HG03159 (cell line): ENCODE results near the gene CRTC1.

Experiments
- ATAC-seq: cut with Tn5 transposase; IDR thresholded peaks from one replicate; pipeline ENCODE4 v1.9.1; 2021; ENCODE audit warnings: mild to moderate bottlenecking, moderate library complexity; ENCODE audit not compliant: unreplicated experiment

The CRTC1 gene

DNA sequence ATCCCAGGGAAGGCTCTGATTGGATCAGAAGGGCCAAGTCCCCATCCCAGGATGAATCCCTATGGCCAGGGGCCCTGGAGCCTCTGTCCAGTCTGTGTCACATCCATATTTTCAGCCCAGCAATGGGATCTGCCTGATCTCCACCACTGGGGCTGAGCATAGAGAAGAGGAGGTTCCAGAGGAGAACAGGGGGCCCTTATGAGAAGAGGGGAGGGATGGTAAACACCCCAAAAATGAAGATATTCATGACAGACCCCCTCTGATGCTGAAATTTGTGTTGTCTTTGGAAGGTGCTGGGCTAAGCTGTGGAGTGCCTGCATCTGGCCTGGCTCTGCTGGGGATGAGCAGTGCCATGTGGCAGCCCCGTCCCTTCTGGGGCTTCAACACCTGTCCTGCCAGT, 32.2 kb upstream of the CRTC1 start:
- ATAC-seq: no peak

- ATAC-seq: no peak
Observed at GRCh38 chr19:18651733-18652132, 31.7 kb upstream of the CRTC1 start.

DNA sequence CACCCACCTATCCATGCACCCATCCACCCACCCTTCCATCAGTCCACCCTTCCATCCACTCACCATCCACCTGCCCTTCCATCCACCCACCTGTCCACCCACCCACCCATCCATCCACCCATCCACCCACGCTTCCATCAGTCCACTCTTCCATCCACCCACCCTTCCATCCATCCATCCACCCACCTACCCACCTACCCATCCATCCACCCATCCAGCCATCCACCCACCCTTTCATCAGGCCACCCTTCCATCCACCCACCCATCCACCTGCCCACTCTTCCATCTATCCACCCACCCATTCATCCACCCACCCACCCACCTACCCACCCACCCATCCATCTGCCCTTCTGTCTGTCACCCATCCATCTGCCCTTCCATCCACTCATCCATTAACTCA, 29.6 kb upstream of the CRTC1 start:
- ATAC-seq: no peak

DNA sequence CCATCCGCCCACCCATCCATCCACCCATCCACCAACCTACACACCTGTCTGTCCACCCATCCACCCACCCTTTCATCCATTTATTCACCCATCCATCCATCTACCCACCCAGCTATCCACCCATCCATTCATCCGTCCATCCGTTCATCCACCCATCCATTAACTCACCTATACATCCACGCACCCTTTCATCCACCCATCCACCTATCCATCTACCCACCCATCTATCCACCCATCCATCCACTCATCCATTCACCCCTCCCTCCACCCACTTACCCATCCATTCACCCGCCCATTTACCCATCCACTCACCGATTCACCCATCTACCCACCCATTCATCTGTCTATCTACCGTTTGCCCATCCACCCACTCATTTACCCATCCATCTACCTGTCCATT, 29.0 kb upstream of the CRTC1 start:
- no peak for ATAC-seq

- ATAC-seq: no peak
Observed at GRCh38 chr19:18655173-18655844, 28.2 kb upstream of the CRTC1 start.

DNA sequence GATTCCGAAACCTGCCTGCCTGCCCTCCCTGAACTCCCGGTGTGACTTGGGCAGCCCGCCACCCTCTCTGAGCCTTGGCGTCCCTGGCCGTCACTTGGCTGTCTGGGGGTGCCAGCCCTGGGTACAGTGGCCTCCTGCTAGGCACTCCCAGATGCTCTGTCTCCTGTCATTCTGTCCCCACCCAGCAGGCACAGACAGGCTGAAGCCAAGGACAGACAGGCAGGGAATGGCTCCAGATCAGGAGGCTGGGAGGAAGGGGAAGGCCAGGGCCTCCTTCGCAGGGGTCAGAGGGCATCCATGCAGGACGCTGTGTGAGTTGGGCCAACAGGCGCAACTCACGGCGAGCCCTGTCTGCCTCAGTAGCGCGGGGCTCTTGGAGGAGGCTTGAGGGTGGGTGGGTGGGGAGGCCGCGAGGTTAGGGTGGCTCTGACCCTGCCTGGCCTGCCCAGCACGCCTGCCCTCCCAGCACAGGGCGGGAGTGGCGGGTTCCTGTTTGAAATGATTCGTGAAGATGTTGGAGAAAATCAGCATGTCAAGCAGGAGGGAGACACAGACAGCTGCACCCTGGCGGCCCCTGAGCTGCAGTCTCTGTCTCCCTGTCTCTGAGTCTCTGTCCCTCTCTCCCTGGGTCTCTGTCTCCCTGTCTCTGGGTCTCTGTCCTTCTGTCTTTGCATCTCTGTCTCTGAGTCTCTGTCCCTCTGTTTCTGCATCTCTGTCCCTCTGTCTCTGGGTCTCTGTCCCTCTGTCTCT, 27.0 kb upstream of the CRTC1 start:
- no peak for ATAC-seq

DNA sequence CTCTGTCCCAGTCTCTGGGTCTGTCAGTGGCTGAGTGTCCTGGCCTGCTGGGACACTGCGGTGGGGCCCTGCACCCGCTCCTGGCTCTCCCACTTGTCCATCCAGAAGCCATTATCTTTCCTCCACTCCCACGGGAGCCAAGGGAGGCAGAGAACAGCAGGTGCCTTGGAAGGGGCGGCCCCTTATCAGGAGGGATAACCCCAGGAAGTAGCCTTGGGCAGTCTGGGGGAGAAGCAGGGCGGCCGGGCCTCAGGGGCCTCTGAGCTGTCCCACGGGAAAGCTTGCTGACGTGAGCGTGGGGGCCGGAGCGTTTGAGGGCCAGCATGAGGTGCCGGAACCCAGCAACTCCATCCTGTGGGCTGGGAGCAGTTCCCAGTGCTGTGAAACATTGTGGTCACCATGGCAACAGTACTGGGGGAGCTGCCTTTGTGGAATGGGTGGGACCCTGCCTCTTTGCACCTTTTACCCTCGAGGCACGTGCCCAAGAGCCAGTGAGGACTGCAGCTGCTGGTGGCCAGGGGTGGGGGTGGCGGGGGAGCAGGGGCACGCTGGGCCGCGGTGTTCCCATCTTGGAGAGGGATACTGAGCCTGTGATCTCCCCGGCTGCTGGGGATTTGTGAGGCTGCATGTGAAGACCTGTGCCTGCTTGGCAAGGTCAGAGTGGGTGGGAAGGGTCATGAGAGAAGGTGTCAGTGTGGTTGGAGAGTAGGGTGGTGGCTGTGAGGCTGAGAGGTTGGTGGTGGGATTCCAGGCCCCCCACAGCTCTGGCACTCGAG, 25.7 kb upstream of the CRTC1 start:
- no peak for ATAC-seq

DNA sequence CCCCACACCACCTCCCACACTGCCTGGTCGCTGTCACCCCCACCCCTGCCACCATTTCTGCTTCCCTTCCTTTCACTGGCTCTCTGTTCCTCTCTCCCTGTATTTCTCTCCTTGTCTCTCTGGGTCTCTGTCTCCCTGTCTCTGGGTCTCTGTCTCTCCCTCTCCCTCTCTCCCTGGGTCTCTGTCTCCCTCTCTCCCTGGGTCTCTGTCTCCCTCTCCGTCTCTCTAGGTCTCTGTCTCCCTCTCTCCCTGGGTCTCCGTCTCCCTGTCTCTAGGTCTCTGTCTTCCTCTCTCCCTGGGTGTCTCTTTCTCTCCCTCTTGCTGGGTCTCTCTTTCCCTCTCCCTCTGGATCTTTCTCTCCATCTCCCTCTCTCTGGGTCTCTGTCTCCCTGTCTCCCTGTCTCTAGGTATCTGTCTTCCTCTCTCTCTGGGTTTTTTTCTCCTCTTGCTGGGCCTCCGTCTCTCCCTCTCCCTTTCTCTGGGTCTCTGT, 25.1 kb upstream of the CRTC1 start:
- ATAC-seq: no peak

DNA sequence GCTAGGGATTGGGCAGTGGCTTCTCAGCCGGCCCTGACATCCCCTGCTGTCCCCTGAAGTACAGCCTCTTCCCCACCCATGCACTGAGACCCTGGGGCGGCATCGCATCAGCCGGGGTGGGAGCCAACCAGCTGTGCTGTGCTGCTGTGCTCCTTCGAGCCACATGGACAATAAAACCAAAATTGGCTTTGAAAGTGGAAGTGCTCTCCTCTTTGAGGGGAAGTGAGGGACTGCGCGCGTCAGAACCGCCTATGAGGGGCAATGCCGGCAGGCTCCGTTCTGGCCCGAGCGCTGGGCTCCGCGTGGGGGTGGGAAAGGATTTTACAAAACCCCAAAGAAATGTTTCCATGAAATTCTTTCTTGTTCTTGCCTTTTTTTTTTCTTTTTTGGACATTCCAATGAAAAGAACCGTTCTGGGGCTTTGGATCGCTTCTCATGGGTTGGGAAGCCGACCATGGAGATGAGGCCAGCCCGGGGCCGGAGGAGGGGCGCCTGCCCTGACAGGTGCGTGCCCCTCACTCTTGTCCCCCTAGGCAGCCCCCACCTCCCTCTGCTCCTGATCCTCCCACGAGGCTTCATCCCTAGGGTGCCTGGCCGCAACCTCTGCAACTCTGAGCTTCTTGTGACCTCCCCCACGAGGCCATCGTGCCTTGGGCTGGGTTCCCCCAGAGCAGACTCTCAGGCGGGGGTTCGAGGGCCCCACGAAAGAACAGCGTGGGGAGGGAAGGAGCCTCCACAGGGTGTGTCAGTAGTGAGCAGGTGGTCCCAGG, 24.0 kb upstream of the CRTC1 start:
- ATAC-seq: no peak

GRCh38 chr19:18660051-18660910, 23.2 kb upstream of the CRTC1 start:
- ATAC-seq: no peak

- no peak for ATAC-seq
Observed at GRCh38 chr19:18660939-18661670, 22.4 kb upstream of the CRTC1 start.

DNA sequence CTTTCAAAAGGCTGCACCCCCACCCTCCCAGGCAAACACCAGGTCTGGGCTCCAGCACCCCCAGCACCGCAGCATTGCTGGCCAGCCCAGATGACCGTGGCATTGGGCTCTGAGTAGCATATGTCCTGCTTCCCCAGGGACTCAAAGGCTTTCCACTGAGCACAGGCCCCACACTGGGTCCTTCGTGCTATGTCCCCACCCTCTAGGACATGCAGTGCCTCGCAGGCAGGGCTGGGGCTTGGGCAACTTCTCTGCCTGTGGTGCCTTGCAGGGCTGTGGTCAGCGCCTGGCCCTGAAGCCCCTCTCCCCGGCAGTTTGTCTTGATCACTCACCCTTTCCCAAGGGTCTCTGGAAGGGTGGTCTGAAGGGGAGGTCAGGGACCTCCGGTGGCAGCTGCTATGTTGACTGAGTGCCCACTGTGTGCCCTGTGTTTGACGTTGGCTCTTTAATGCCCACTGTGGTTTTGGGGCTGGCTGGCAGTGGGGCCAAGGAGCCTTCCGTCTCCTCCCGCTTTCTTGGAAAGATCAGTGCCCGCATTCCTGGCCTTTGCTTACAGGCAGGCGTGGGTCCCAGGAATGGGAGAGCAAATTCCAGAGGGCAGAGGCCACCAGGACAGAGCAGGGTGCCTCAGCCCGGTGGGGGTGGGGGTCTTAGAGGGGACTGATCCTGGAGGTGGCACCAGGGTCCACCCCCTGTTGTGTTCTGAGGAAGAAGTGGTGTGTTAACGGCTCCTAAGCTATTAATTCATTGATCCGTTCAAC, 20.3 kb upstream of the CRTC1 start:
- ATAC-seq: no peak

DNA sequence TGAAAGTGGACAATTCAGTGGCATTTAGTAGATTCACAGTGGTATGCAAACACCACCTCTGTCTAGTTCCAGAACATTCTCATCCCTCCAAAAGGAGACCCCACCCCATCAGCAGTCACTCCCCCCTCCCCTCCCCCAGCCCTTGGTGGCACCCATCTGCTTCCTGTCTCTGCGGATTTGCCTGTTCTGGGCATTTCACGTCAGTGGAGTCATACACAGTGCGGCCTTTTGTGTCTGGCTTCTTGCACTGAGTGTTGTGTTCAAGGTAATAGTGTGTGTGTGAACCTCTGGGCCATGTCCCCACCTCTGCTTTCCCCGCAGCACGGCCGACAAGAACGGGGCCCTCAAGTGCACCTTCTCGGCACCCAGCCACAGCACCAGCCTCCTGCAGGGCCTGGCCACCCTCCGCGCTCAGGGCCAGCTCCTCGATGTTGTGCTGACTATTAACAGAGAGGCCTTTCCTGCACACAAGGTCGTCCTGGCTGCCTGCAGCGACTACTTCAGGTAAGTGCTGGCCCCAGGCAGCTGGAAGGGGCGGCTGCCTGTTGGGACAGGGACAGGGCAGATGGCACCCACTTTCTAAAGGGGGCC, 19.4 kb upstream of the CRTC1 start:
- ATAC-seq: no peak

GRCh38 chr19:18665771-18666202, 17.7 kb upstream of the CRTC1 start:
- no peak for ATAC-seq

DNA sequence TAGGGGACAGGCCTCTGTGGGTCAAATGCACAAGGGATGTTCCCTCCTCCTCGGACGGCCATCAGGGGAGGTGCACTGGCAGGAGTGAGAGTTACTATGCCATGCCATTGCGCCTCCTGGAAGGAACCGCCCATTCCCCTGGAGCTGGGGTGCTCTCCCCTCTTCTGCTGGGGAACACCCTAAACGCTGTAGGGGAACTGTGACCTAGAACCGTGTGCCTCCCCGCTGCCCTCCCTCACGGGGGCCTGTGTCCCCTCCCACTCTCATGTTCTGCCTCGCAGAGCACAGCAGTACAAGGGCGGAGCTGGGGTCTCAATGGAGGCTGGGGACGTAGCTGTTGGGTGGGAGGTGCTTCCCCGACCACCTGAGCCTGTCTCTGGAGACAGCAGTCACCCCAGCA, 17.2 kb upstream of the CRTC1 start:
- ATAC-seq: no peak

DNA sequence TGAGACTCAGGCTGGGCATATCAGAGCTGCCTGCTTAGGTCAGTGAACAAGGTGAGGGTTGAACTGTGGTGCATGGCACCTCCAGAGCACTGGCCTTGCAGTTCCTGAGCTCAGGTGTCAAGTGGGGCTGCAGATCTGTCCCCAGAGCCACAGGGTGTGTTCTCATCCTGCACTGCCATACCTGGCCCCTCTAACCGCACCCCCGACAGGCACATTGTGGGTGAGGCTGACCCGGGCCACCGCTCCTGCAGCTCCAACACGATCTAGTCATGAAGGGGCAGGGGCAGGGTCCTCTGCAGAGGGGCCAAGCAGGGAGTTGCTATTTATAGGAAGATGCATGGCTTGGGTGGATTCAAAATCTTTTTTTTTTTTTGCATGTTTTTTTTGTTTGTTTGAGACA, 16.7 kb upstream of the CRTC1 start:
- no peak for ATAC-seq

GRCh38 chr19:18667531-18668251, 15.8 kb upstream of the CRTC1 start:
- ATAC-seq: no peak

DNA sequence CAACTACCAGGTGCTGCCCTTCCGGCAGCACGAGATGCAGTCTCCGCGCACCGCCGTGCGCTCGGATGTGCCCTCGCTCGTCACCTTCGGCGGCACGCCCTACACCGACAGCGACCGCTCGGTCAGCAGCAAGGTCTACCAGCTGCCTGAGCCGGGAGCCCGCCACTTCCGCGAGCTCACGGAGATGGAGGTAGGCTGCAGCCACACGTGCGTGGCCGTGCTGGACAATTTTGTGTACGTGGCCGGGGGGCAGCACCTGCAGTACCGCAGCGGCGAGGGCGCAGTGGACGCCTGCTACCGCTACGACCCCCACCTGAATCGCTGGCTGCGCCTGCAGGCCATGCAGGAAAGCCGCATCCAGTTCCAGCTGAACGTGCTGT, 15.2 kb upstream of the CRTC1 start:
- no peak for ATAC-seq
